HL-60 (cell line): ENCODE measurements around the gene ARHGAP40.

ENCODE experiments used
- DNase-seq, 2 experiments: peaks; one replicate each; pipeline ENCODE4 v3.0.0-alpha.2; 2010 to 2020; ENCODE audit warnings: low read depth in 1 of 2, low spot score in 1 of 2
- H3K27ac ChIP-seq: fragments of 250-450 bp; sonication (Bioruptor Pico); replicated peaks from 2 replicates; pipeline ENCODE4 v1.5.1; 2020; ENCODE audit warnings: mild to moderate bottlenecking, moderate library complexity
- H3K27me3 ChIP-seq: fragments of 250-450 bp; sonication (Bioruptor Pico); 2 replicates; pipeline ENCODE4 v1.5.1; 2021; ENCODE audit warnings: mild to moderate bottlenecking, moderate library complexity; ENCODE audit not compliant: insufficient read depth, poor library complexity, severe bottlenecking
- H3K4me3 ChIP-seq: replicated peaks from 2 replicates; pipeline ENCODE4 v1.5.1; 2011; ENCODE audit warnings: mild to moderate bottlenecking, control low read depth, low read length; ENCODE audit not compliant: insufficient read depth
- CTCF ChIP-seq: IDR thresholded peaks from one replicate; pipeline ENCODE4 v1.5.1; 2011; ENCODE audit warnings: low read length, control low read depth, inconsistent platforms; ENCODE audit not compliant: insufficient read depth
- GABPA ChIP-seq: IDR thresholded peaks from 2 replicates; pipeline ENCODE4 v1.6.1; 2012; ENCODE audit warnings: low read depth
- POLR2AphosphoS5 ChIP-seq: IDR thresholded peaks from 2 replicates; pipeline ENCODE4 v1.6.1; 2012; ENCODE audit warnings: low read depth
- SPI1 ChIP-seq: IDR thresholded peaks from 2 replicates; pipeline ENCODE4 v1.6.1; 2012; ENCODE audit warnings: low read depth, mild to moderate bottlenecking, borderline replicate concordance
- long read RNA-seq: library from polyadenylated mRNA; unstranded; transcript quantifications from one replicate; pipeline ENCODE4 v2.0.0, GENCODE V29; 2020
- TF ChIP-seq, protein P1 (sequence below): IDR thresholded peaks from 2 replicates; pipeline ENCODE4 v1.6.1; 2012; ENCODE audit warnings: low read depth; ENCODE audit not compliant: insufficient replicate concordance

ARHGAP40 gene
- long read RNA-seq, result 0 reads

DNA sequence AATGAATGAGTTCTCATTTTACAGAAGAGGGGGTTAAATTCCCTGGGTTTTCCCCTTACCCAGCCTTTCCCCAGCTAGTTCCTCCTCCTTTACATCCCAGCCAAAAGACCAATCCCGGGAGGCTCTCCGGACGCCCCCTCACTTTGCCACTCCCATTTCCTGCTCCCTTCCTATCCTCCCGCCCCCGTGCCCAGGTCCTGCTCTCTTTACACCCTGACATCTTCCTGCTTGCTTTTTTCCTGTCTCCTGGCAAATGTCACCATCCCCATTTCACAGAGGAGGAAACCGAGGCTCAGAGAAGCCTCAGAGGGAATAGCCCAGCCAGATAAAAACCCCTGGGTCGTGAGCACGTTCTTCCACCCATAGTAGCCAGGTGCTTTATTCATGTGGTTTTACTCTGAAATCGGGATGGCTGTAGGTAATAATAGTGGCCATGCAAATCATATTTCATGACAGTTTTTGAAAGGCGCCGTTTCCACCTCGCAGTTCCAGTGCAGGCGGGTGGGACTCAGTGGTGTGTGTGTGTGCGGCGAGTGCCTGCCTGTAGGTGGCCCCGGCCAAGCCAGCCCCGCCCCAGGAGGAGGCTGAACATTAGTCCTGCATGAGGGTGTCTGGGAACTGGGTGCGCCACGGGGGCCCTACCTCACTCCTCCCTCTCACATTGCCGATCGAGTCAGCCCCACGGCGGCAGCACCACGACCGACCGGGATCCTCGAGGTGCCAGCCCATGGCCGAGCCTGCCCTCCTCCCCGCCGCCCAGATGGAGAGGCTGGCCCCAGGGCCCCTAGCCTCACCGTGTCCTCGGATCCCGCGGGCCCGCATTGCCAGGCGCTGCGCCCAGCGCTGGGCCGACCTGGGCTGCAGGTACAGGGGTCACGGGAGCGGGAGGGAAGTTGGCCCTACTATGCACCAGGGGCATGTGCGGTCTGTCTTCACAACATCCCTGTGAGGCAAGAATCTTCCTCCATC lies at the start of gene ARHGAP40:
Gene ARHGAP40, plus strand, starts transcription at position 594 of the 969 bp plus-strand sequence.
- no peak within 1 kb of the TSS for H3K4me3 ChIP-seq
- H3K27ac ChIP-seq, result no peak within 1 kb of the TSS
- no peak for TF ChIP-seq GABPA
- no peak for TF ChIP-seq POLR2AphosphoS5
- TF ChIP-seq SPI1, result no peak
- TF ChIP-seq CTCF, result no peak
- TF ChIP-seq, protein P1, sequence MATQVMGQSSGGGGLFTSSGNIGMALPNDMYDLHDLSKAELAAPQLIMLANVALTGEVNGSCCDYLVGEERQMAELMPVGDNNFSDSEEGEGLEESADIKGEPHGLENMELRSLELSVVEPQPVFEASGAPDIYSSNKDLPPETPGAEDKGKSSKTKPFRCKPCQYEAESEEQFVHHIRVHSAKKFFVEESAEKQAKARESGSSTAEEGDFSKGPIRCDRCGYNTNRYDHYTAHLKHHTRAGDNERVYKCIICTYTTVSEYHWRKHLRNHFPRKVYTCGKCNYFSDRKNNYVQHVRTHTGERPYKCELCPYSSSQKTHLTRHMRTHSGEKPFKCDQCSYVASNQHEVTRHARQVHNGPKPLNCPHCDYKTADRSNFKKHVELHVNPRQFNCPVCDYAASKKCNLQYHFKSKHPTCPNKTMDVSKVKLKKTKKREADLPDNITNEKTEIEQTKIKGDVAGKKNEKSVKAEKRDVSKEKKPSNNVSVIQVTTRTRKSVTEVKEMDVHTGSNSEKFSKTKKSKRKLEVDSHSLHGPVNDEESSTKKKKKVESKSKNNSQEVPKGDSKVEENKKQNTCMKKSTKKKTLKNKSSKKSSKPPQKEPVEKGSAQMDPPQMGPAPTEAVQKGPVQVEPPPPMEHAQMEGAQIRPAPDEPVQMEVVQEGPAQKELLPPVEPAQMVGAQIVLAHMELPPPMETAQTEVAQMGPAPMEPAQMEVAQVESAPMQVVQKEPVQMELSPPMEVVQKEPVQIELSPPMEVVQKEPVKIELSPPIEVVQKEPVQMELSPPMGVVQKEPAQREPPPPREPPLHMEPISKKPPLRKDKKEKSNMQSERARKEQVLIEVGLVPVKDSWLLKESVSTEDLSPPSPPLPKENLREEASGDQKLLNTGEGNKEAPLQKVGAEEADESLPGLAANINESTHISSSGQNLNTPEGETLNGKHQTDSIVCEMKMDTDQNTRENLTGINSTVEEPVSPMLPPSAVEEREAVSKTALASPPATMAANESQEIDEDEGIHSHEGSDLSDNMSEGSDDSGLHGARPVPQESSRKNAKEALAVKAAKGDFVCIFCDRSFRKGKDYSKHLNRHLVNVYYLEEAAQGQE, result no peak
- no peak for DNase-seq
- peaks cover 30% of the 10 kb centered on the region for H3K27me3 ChIP-seq

GRCh38 chr20:38554986-38555385 lies 46.6 kb upstream of the ARHGAP40 start:
- TF ChIP-seq, protein P1, result no peak
- TF ChIP-seq POLR2AphosphoS5 (no peak), GABPA (no peak), CTCF (no peak)
- no peak overlapping the region for H3K4me3 ChIP-seq

DNA sequence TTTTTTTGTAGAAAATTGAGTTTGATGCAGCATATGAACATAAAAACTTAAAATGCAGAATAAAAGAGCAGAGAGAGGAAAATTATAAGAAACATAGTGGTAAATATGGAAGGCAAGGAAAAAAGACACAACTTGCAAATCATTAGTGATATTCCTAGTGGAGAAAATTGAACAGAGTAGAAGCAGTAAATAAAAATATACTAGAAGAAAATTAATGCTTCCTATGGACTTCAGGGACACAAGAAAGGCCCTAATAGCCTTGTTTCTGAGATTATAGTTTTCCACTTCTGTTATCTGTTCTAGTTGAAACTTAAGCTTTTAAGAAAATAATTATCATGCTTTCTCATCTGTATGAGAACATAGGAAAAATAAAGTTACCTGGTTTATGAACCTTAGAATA lies 46.2 kb upstream of the ARHGAP40 start:
- DNase-seq, result no peak
- Histone ChIP-seq H3K27me3 (no peaks in the 10 kb centered on the region), H3K4me3 (no peak overlapping the region), H3K27ac (no peak overlapping the region)
- TF ChIP-seq CTCF (no peak), POLR2AphosphoS5 (no peak), SPI1 (no peak), GABPA (no peak)
- TF ChIP-seq, protein P1, result no peak

More at GRCh38 chr20:38554986-38555385, 46.6 kb upstream of the ARHGAP40 start:
- Histone ChIP-seq H3K27ac (no peak overlapping the region), H3K27me3 (no peaks in the 10 kb centered on the region)
- no peak for DNase-seq
